HepG2 (cell line): Measurements from ENCODE around the gene SAXO1. TPM values are rescaled to one million over a fixed set of nuclear protein-coding genes. Genes with fewer than 3 reads are reported as not detected.
A peak's percentile ranks its signal among the peaks of the same experiment; 100 is the strongest.

Experiments
- ADNP ChIP-seq: sonication (generic); formaldehyde crosslinking; IDR thresholded peaks from 2 replicates; pipeline ENCODE4 v1.4.0; 2020; ENCODE audit warnings: missing genetic modification reagents
- ARNT2 ChIP-seq: sonication (generic); formaldehyde crosslinking; IDR thresholded peaks from 2 replicates; pipeline ENCODE4 v1.8.0; 2022; ENCODE audit warnings: mild to moderate bottlenecking, low read depth, missing genetic modification reagents, moderate library complexity
- BORCS8-MEF2B ChIP-seq: sonication (generic); formaldehyde crosslinking; IDR thresholded peaks from 2 replicates; pipeline ENCODE4 v1.8.0; 2022; ENCODE audit warnings: mild to moderate bottlenecking, missing genetic modification reagents
- JUNB ChIP-seq: sonication (generic); formaldehyde crosslinking; IDR thresholded peaks from 2 replicates; pipeline ENCODE4 v1.8.0; 2022; ENCODE audit warnings: missing genetic modification reagents, mild to moderate bottlenecking, borderline replicate concordance
- RCOR2 ChIP-seq: IDR thresholded peaks from 2 replicates; pipeline ENCODE4 v1.6.1; 2016; ENCODE audit warnings: missing biosample characterization, missing genetic modification reagents
- ZFP82 ChIP-seq: sonication (generic); formaldehyde crosslinking; IDR thresholded peaks from 2 replicates; pipeline ENCODE4 v1.5.1; 2020; ENCODE audit warnings: mild to moderate bottlenecking, missing genetic modification reagents, borderline replicate concordance
- ZNF263 ChIP-seq: sonication (generic); formaldehyde crosslinking; IDR thresholded peaks from 2 replicates; pipeline ENCODE4 v1.4.0; 2020; ENCODE audit warnings: missing genetic modification reagents
- ZNF292 ChIP-seq: sonication (generic); formaldehyde crosslinking; IDR thresholded peaks from 2 replicates; pipeline ENCODE4 v1.8.1; 2022; ENCODE audit warnings: mild to moderate bottlenecking, low read depth, missing genetic modification reagents, borderline replicate concordance
- ZNF329 ChIP-seq: sonication (generic); formaldehyde crosslinking; IDR thresholded peaks from 2 replicates; pipeline ENCODE4 v1.9.0; 2021; ENCODE audit warnings: low read depth, mild to moderate bottlenecking, missing genetic modification reagents
- ZNF629 ChIP-seq: sonication (generic); formaldehyde crosslinking; conservative IDR thresholded peaks from 2 replicates; pipeline ENCODE4 v1.5.0; 2020; ENCODE audit warnings: missing genetic modification reagents
- polyA plus RNA-seq, 8 experiments: library from polyadenylated mRNA; depleted of rRNA in 3 of 8; stranded (reverse) in 7 of 8; unstranded in 1 of 8; fragments of >200 nt; fragmentation: Illumina TruSeq in 4 of 8; extraction: Trizol in 4 of 8; gene quantifications; 2 replicates each; pipeline versions ENCODE4 v1.2.1 to v1.2.3, GENCODE V29; 2011 to 2016; ENCODE audit warnings: low read depth in 4 of 8, missing spikeins in 1 of 8, mixed read lengths in 1 of 8; ENCODE audit not compliant: insufficient read depth in 1 of 8
- total RNA-seq, 5 experiments: library from RNA; depleted of rRNA; stranded (reverse); fragments of >200 nt; fragmentation: Illumina TruSeq; extraction: Trizol; gene quantifications; 2 replicates each; pipeline ENCODE4 v1.2.3, GENCODE V29; 2016; ENCODE audit warnings: low read depth in 1 of 5
- TF ChIP-seq, protein P1 (sequence below): sonication (generic); IDR thresholded peaks from 2 replicates; pipeline ENCODE4 v1.6.1; 2016; ENCODE audit warnings: low read depth, borderline replicate concordance
- TF ChIP-seq, protein P2 (sequence below): sonication (generic); formaldehyde crosslinking; IDR thresholded peaks from 2 replicates; pipeline ENCODE4 v1.5.0; 2020; ENCODE audit warnings: missing genetic modification reagents
- TF ChIP-seq, protein P3 (sequence below): sonication (generic); formaldehyde crosslinking; IDR thresholded peaks from 2 replicates; pipeline ENCODE4 v1.4.0; 2020; ENCODE audit warnings: missing genetic modification reagents, borderline replicate concordance
- TF ChIP-seq, protein P4 (sequence below): sonication (generic); formaldehyde crosslinking; IDR thresholded peaks from 2 replicates; pipeline ENCODE4 v1.5.0; 2020; ENCODE audit warnings: missing genetic modification reagents
- TF ChIP-seq, protein P5 (sequence below): sonication (generic); formaldehyde crosslinking; IDR thresholded peaks from 2 replicates; pipeline ENCODE4 v1.5.0; 2020; ENCODE audit warnings: mild to moderate bottlenecking, missing genetic modification reagents, borderline replicate concordance

The SAXO1 gene
- total and polyA plus RNA-seq, 2 of the 13 experiments (the other 11 are each of a cell fraction or from before 2014, with no cell fraction given) = not detected

DNA sequence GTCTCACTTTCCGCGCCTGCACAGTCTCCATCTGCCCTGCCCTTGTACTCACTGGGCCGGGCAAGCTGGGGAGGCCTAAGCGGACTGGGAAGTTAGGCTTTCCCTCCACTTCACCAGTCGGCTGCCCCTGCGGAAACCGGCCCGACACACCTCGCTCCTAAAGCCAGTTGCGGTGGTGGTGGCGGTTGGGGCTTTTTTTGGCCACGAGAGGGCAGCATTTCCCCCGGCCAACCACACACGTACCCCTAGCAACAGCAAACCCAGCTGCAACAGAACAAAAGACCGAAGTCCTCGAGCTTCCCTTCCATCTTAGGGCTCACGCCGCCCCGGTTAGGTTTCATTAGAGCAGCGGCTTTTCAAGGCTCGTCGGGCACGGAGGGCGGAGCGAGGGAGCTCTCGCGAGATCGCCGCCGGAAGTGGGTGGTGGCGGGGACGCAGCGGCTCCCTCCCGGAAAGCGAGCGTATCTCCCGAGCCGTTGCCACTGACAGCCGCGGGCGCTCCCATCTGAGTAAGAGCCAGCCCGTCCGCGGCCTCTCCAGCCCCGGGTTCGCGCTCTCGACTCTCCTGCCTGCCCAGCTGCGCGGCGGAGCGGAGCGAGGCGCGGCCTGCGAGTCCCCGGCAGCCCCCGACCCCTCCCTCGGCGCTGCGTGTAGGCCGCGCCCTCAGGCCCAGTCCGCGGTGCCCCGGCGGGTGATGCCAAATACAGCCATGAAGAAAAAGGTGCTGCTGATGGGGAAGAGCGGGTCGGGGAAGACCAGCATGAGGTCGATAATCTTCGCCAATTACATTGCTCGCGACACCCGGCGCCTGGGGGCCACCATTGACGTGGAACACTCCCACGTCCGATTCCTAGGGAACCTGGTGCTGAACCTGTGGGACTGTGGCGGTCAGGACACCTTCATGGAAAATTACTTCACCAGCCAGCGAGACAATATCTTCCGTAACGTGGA lies 16.2 kb upstream of the SAXO1 start, which contains the start of gene RRAGA (continued):
- TF ChIP-seq, protein P1, sequence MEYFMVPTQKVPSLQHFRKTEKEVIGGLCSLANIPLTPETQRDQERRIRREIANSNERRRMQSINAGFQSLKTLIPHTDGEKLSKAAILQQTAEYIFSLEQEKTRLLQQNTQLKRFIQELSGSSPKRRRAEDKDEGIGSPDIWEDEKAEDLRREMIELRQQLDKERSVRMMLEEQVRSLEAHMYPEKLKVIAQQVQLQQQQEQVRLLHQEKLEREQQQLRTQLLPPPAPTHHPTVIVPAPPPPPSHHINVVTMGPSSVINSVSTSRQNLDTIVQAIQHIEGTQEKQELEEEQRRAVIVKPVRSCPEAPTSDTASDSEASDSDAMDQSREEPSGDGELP = peak; percentile 90
- TF ChIP-seq, protein P2, sequence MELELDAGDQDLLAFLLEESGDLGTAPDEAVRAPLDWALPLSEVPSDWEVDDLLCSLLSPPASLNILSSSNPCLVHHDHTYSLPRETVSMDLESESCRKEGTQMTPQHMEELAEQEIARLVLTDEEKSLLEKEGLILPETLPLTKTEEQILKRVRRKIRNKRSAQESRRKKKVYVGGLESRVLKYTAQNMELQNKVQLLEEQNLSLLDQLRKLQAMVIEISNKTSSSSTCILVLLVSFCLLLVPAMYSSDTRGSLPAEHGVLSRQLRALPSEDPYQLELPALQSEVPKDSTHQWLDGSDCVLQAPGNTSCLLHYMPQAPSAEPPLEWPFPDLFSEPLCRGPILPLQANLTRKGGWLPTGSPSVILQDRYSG (CRISPR knock-in tag) = 0 out of 2 replicates have a peak, but pooled peaks have one; percentile 70
- TF ChIP-seq RCOR2 (CRISPR knock-in tag) (0 out of 2 replicates have a peak, but pooled peaks have one; percentile 52), ZNF329 (peak; percentile 60; the same call in 1 of the 2 replicates), ZNF292 (peak; percentile 73; the same call in 1 of the 2 replicates), BORCS8-MEF2B (CRISPR knock-in tag) (peak; percentile 88), ZNF263 (peak; percentile 39; the same call in 1 of the 2 replicates), ADNP (CRISPR knock-in tag) (0 out of 2 replicates have a peak, but pooled peaks have one; percentile 20), ARNT2 (CRISPR knock-in tag) (peak; percentile 97), ZNF629 (peak; percentile 69), ZFP82 (CRISPR knock-in tag) (peak; percentile 93), JUNB (CRISPR knock-in tag) (no peak)
- TF ChIP-seq, protein P3, sequence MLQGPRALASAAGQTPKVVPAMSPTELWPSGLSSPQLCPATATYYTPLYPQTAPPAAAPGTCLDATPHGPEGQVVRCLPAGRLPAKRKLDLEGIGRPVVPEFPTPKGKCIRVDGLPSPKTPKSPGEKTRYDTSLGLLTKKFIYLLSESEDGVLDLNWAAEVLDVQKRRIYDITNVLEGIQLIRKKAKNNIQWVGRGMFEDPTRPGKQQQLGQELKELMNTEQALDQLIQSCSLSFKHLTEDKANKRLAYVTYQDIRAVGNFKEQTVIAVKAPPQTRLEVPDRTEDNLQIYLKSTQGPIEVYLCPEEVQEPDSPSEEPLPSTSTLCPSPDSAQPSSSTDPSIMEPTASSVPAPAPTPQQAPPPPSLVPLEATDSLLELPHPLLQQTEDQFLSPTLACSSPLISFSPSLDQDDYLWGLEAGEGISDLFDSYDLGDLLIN (CRISPR knock-in tag) = peak; percentile 47; the same call in 1 of the 2 replicates
- TF ChIP-seq, protein P4, sequence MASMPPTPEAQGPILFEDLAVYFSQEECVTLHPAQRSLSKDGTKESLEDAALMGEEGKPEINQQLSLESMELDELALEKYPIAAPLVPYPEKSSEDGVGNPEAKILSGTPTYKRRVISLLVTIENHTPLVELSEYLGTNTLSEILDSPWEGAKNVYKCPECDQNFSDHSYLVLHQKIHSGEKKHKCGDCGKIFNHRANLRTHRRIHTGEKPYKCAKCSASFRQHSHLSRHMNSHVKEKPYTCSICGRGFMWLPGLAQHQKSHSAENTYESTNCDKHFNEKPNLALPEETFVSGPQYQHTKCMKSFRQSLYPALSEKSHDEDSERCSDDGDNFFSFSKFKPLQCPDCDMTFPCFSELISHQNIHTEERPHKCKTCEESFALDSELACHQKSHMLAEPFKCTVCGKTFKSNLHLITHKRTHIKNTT (CRISPR knock-in tag) = 0 out of 2 replicates have a peak, but pooled peaks have one; percentile 22
- TF ChIP-seq, protein P5, sequence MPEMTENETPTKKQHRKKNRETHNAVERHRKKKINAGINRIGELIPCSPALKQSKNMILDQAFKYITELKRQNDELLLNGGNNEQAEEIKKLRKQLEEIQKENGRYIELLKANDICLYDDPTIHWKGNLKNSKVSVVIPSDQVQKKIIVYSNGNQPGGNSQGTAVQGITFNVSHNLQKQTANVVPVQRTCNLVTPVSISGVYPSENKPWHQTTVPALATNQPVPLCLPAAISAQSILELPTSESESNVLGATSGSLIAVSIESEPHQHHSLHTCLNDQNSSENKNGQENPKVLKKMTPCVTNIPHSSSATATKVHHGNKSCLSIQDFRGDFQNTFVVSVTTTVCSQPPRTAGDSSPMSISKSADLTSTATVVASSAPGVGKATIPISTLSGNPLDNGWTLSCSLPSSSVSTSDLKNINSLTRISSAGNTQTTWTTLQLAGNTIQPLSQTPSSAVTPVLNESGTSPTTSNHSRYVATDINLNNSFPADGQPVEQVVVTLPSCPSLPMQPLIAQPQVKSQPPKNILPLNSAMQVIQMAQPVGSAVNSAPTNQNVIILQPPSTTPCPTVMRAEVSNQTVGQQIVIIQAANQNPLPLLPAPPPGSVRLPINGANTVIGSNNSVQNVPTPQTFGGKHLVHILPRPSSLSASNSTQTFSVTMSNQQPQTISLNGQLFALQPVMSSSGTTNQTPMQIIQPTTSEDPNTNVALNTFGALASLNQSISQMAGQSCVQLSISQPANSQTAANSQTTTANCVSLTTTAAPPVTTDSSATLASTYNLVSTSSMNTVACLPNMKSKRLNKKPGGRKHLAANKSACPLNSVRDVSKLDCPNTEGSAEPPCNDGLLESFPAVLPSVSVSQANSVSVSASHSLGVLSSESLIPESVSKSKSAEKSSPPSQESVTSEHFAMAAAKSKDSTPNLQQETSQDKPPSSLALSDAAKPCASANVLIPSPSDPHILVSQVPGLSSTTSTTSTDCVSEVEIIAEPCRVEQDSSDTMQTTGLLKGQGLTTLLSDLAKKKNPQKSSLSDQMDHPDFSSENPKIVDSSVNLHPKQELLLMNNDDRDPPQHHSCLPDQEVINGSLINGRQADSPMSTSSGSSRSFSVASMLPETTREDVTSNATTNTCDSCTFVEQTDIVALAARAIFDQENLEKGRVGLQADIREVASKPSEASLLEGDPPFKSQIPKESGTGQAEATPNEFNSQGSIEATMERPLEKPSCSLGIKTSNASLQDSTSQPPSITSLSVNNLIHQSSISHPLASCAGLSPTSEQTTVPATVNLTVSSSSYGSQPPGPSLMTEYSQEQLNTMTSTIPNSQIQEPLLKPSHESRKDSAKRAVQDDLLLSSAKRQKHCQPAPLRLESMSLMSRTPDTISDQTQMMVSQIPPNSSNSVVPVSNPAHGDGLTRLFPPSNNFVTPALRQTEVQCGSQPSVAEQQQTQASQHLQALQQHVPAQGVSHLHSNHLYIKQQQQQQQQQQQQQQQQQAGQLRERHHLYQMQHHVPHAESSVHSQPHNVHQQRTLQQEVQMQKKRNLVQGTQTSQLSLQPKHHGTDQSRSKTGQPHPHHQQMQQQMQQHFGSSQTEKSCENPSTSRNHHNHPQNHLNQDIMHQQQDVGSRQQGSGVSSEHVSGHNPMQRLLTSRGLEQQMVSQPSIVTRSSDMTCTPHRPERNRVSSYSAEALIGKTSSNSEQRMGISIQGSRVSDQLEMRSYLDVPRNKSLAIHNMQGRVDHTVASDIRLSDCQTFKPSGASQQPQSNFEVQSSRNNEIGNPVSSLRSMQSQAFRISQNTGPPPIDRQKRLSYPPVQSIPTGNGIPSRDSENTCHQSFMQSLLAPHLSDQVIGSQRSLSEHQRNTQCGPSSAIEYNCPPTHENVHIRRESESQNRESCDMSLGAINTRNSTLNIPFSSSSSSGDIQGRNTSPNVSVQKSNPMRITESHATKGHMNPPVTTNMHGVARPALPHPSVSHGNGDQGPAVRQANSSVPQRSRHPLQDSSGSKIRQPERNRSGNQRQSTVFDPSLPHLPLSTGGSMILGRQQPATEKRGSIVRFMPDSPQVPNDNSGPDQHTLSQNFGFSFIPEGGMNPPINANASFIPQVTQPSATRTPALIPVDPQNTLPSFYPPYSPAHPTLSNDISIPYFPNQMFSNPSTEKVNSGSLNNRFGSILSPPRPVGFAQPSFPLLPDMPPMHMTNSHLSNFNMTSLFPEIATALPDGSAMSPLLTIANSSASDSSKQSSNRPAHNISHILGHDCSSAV (CRISPR knock-in tag) = peak; percentile 96; the same call in 1 of the 2 replicates
